Neural cell (in vitro differentiated cells): Measurements from ENCODE around the gene EHHADH. TPM values are rescaled to one million over a fixed set of nuclear protein-coding genes. Genes with fewer than 3 reads are reported as not detected.

ENCODE experiments used
- H2AFZ ChIP-seq: fragments of 200-600, 300-800 bp; sonication (generic), shearing (Covaris generic); 2 replicates; pipeline ENCODE4 v1.6.0; 2014; ENCODE audit warnings: low read depth, mild to moderate bottlenecking, antibody characterized with exemption, low read length, moderate library complexity
- H3F3A ChIP-seq: fragments of 200-600 bp; shearing (Covaris generic); 2 replicates; pipeline ENCODE4 v1.6.1; 2016; ENCODE audit warnings: mild to moderate bottlenecking, moderate library complexity, mixed read lengths, antibody characterized with exemption, low read length; ENCODE audit not compliant: insufficient read depth, poor library complexity, severe bottlenecking
- H3K27ac ChIP-seq: fragments of 200-600, 300-800 bp; sonication (generic), shearing (Covaris generic); 2 replicates; pipeline ENCODE4 v1.5.1; 2014; ENCODE audit warnings: mild to moderate bottlenecking, low read length, moderate library complexity
- H3K27me3 ChIP-seq: fragments of 300-800, 200-600 bp; sonication (generic), shearing (Covaris generic); 2 replicates; pipeline ENCODE4 v1.6.0; 2014; ENCODE audit warnings: mild to moderate bottlenecking, low read depth, low read length, moderate library complexity; ENCODE audit not compliant: insufficient read depth
- H3K36me3 ChIP-seq: fragments of 300-800, 200-600 bp; sonication (generic), shearing (Covaris generic); 2 replicates; pipeline ENCODE4 v1.5.1; 2014; ENCODE audit warnings: mild to moderate bottlenecking, antibody characterized with exemption, low read length, moderate library complexity; ENCODE audit not compliant: insufficient read depth
- H3K4me2 ChIP-seq: fragments of 300-800, 200-600 bp; sonication (generic), shearing (Covaris generic); 2 replicates; pipeline ENCODE4 v1.6.0; 2014; ENCODE audit warnings: mild to moderate bottlenecking, low read length
- H3K4me3 ChIP-seq: fragments of 300-800, 200-600 bp; sonication (generic), shearing (Covaris generic); 2 replicates; pipeline ENCODE4 v1.5.1; 2014; ENCODE audit warnings: mild to moderate bottlenecking, low read length, moderate library complexity
- H3K79me2 ChIP-seq: fragments of 200-600 bp; shearing (Covaris generic); replicated peaks from 2 replicates; pipeline ENCODE4 v1.6.0; 2014; ENCODE audit warnings: mild to moderate bottlenecking, low read length, moderate library complexity; ENCODE audit not compliant: insufficient read depth
- H3K9ac ChIP-seq: fragments of 300-800, 200-600 bp; sonication (generic), shearing (Covaris generic); 2 replicates; pipeline ENCODE4 v1.6.1; 2016; ENCODE audit warnings: mild to moderate bottlenecking, low read length, mixed read lengths
- H3K9me2 ChIP-seq: fragments of 200-600 bp; shearing (Covaris generic); 2 replicates; pipeline ENCODE4 v1.6.1; 2016; ENCODE audit warnings: mild to moderate bottlenecking, low read length, mixed read lengths; ENCODE audit not compliant: insufficient read depth
- H3K9me3 ChIP-seq: fragments of 200-600, 300-800 bp; sonication (generic), shearing (Covaris generic); 2 replicates; pipeline ENCODE4 v1.6.1; 2016; ENCODE audit warnings: mild to moderate bottlenecking, mixed run types, low read length, moderate library complexity, mixed read lengths
- H4K20me1 ChIP-seq: fragments of 200-600 bp; shearing (Covaris generic); 2 replicates; pipeline ENCODE4 v1.6.1; 2016; ENCODE audit warnings: mild to moderate bottlenecking, mixed run types; ENCODE audit not compliant: insufficient read depth
- CTCF ChIP-seq: fragments of 450-650 bp; IDR thresholded peaks from 2 replicates; pipeline ENCODE4 v1.5.1; 2014; ENCODE audit warnings: antibody characterized with exemption, mild to moderate bottlenecking, moderate library complexity; ENCODE audit not compliant: poor library complexity, severe bottlenecking
- EP300 ChIP-seq: fragments of 450-650 bp; conservative IDR thresholded peaks from 2 replicates; pipeline ENCODE4 v1.6.1; 2014; ENCODE audit warnings: antibody characterized with exemption, mild to moderate bottlenecking, moderate library complexity; ENCODE audit not compliant: poor library complexity, severe bottlenecking
- EZH2 ChIP-seq: fragments of 200-600, 300-800 bp; shearing (Covaris generic), sonication (generic); IDR thresholded peaks from 2 replicates; pipeline ENCODE4 v1.6.1; 2014; ENCODE audit warnings: antibody characterized with exemption, low read length, borderline replicate concordance, mild to moderate bottlenecking; ENCODE audit not compliant: insufficient read depth, poor library complexity, severe bottlenecking
- MXI1 ChIP-seq: fragments of 450-650 bp; conservative IDR thresholded peaks from 2 replicates; pipeline ENCODE4 v1.6.1; 2014; ENCODE audit warnings: antibody characterized with exemption, mild to moderate bottlenecking; ENCODE audit not compliant: poor library complexity, severe bottlenecking
- POLR2AphosphoS5 ChIP-seq: IDR thresholded peaks from 2 replicates; pipeline ENCODE4 v1.6.1; 2012
- RAD21 ChIP-seq: fragments of 450-650 bp; conservative IDR thresholded peaks from 2 replicates; pipeline ENCODE4 v1.6.1; 2014; ENCODE audit warnings: antibody characterized with exemption, mild to moderate bottlenecking, moderate library complexity
- SMC3 ChIP-seq: fragments of 450-650 bp; conservative IDR thresholded peaks from 2 replicates; pipeline ENCODE4 v1.6.1; 2014; ENCODE audit warnings: antibody characterized with exemption, mild to moderate bottlenecking, moderate library complexity; ENCODE audit not compliant: poor library complexity
- TAF1 ChIP-seq: IDR thresholded peaks from 2 replicates; pipeline ENCODE4 v1.6.1; 2012; ENCODE audit warnings: low read depth
- polyA plus RNA-seq: library from polyadenylated mRNA; depleted of rRNA; stranded (reverse); fragments of >200 nt; gene quantifications from 2 replicates; pipeline ENCODE4 v1.2.3, GENCODE V29; 2014
- TF ChIP-seq, protein P1 (sequence below): IDR thresholded peaks from 2 replicates; pipeline ENCODE4 v1.6.1; 2012; ENCODE audit warnings: borderline replicate concordance

The EHHADH gene
- polyA plus RNA-seq, 1 donor from 2014 or later: 2.0 TPM

GRCh38 chr3:185212086-185212485 lies 41.8 kb downstream of the EHHADH start (continued):
- TF ChIP-seq RAD21 (no peak), TAF1 (no peak), POLR2AphosphoS5 (no peak)

DNA sequence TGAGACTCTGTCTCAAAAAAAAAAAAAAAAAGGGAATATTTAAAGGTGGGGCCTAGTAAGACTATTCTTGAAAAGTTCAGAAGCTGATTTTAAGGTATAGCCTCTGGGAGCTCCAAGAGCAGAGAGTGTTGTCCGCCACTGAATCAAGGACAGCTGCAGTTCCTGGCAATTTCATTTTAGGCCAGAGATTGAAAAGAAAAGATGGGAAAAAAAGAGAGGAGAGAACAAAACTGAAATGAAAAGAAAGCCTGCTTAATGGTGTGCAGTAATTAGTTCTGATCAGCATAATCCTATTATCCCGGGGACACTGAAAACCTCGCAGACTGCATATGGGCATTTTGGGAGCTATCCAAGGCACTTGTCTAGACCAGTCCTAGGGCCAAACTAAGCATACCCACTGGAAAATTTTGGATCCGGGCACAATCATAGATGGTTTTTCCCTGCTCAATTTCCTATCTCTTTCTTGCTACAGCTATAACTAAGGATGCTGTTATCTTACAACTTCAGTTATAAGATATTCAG lies 43.2 kb downstream of the EHHADH start:
- no peak overlapping the region for H3K4me2 ChIP-seq
- H3K4me3 ChIP-seq: no peak overlapping the region
- H3K9me2 ChIP-seq: no peaks in the 10 kb centered on the region
- no peaks in the 10 kb centered on the region for H4K20me1 ChIP-seq
- TF ChIP-seq EZH2: no peak
- TF ChIP-seq MXI1: no peak
- TF ChIP-seq POLR2AphosphoS5: no peak
- TF ChIP-seq, protein P1, sequence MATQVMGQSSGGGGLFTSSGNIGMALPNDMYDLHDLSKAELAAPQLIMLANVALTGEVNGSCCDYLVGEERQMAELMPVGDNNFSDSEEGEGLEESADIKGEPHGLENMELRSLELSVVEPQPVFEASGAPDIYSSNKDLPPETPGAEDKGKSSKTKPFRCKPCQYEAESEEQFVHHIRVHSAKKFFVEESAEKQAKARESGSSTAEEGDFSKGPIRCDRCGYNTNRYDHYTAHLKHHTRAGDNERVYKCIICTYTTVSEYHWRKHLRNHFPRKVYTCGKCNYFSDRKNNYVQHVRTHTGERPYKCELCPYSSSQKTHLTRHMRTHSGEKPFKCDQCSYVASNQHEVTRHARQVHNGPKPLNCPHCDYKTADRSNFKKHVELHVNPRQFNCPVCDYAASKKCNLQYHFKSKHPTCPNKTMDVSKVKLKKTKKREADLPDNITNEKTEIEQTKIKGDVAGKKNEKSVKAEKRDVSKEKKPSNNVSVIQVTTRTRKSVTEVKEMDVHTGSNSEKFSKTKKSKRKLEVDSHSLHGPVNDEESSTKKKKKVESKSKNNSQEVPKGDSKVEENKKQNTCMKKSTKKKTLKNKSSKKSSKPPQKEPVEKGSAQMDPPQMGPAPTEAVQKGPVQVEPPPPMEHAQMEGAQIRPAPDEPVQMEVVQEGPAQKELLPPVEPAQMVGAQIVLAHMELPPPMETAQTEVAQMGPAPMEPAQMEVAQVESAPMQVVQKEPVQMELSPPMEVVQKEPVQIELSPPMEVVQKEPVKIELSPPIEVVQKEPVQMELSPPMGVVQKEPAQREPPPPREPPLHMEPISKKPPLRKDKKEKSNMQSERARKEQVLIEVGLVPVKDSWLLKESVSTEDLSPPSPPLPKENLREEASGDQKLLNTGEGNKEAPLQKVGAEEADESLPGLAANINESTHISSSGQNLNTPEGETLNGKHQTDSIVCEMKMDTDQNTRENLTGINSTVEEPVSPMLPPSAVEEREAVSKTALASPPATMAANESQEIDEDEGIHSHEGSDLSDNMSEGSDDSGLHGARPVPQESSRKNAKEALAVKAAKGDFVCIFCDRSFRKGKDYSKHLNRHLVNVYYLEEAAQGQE: no peak
- TF ChIP-seq TAF1: no peak
- TF ChIP-seq CTCF: no peak
- no peak for TF ChIP-seq EP300
- no peak for TF ChIP-seq RAD21
- TF ChIP-seq SMC3: no peak
- no peak overlapping the region for H3K27ac ChIP-seq
- H3K27me3 ChIP-seq: no peaks in the 10 kb centered on the region
- H3K9me3 ChIP-seq: no peaks in the 10 kb centered on the region
- no peak overlapping the region for H2AFZ ChIP-seq
- no peaks in the 10 kb centered on the region for H3F3A ChIP-seq
- H3K9ac ChIP-seq: no peak overlapping the region
- H3K79me2 ChIP-seq: no peaks in the 10 kb centered on the region
- no peaks in the 10 kb centered on the region for H3K36me3 ChIP-seq

- Histone ChIP-seq H3K9me2 (no peaks in the 10 kb centered on the region), H2AFZ (no peak overlapping the region), H3K36me3 (no peaks in the 10 kb centered on the region), H3K4me3 (no peak overlapping the region), H3K27me3 (no peaks in the 10 kb centered on the region), H3K27ac (no peak overlapping the region), H3K9me3 (no peaks in the 10 kb centered on the region), H3K9ac (no peak overlapping the region), H3K79me2 (no peaks in the 10 kb centered on the region), H3K4me2 (no peak overlapping the region), H3F3A (no peaks in the 10 kb centered on the region), H4K20me1 (no peaks in the 10 kb centered on the region)
- no peak for TF ChIP-seq SMC3
- TF ChIP-seq RAD21: no peak
- no peak for TF ChIP-seq MXI1
Measured at GRCh38 chr3:185208823-185209222, 45.0 kb downstream of the EHHADH start.
